Limb (tissue), 2 donors: ENCODE measurements around the gene PCDHA9.
"Not testable (repeated sequence)": the region's sequence is repeated elsewhere in the genome, so short reads cannot be mapped to it uniquely, and the experiment has no call there.

ENCODE experiments used
- DNase-seq, 2 donors: peaks; one replicate each; pipeline ENCODE4 v3.0.0-alpha.2; 2016; ENCODE audit errors: extremely low spot score in 2 of 2

PCDHA9 gene, protein sequence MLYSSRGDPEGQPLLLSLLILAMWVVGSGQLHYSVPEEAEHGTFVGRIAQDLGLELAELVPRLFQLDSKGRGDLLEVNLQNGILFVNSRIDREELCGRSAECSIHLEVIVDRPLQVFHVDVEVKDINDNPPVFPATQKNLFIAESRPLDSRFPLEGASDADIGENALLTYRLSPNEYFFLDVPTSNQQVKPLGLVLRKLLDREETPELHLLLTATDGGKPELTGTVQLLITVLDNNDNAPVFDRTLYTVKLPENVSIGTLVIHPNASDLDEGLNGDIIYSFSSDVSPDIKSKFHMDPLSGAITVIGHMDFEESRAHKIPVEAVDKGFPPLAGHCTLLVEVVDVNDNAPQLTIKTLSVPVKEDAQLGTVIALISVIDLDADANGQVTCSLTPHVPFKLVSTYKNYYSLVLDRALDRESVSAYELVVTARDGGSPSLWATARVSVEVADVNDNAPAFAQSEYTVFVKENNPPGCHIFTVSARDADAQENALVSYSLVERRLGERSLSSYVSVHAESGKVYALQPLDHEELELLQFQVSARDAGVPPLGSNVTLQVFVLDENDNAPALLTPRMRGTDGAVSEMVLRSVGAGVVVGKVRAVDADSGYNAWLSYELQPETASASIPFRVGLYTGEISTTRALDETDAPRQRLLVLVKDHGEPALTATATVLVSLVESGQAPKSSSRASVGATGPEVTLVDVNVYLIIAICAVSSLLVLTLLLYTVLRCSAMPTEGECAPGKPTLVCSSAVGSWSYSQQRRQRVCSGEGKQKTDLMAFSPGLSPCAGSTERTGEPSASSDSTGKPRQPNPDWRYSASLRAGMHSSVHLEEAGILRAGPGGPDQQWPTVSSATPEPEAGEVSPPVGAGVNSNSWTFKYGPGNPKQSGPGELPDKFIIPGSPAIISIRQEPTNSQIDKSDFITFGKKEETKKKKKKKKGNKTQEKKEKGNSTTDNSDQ

DNA sequence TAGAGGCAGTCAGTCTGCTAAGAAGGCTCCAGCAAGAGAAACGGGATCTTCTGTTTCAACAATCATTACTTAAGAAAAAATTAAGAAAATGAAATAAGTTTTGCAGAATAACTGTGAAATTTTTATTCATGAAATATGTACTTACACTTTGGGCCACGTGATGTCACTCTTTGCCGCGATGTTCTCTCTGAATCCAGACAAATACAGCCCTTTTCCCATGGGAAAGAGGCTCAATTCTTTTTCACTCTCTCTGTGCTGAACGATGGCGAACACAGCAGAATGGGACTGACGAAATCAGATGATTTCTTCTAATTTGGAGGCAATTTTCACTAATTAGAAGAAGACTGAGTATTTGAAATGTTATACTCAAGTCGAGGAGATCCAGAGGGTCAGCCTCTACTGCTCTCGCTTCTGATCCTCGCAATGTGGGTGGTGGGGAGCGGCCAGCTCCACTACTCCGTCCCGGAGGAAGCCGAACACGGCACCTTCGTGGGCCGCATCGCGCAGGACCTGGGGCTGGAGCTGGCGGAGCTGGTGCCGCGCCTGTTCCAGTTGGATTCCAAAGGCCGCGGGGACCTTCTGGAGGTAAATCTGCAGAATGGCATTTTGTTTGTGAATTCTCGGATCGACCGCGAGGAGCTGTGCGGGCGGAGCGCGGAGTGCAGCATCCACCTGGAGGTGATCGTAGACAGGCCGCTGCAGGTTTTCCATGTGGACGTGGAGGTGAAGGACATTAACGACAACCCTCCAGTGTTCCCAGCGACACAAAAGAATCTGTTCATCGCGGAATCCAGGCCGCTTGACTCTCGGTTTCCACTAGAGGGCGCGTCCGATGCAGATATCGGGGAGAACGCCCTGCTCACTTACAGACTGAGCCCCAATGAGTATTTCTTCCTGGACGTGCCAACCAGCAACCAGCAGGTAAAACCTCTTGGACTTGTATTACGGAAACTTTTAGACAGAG is at the start of gene PCDHA9:
TSS of gene PCDHA9 (plus strand) at position 244 of the 964 bp plus-strand sequence. CDS start at position 358, 114 bp downstream.
- DNase-seq = not testable (repeated sequence)

DNA sequence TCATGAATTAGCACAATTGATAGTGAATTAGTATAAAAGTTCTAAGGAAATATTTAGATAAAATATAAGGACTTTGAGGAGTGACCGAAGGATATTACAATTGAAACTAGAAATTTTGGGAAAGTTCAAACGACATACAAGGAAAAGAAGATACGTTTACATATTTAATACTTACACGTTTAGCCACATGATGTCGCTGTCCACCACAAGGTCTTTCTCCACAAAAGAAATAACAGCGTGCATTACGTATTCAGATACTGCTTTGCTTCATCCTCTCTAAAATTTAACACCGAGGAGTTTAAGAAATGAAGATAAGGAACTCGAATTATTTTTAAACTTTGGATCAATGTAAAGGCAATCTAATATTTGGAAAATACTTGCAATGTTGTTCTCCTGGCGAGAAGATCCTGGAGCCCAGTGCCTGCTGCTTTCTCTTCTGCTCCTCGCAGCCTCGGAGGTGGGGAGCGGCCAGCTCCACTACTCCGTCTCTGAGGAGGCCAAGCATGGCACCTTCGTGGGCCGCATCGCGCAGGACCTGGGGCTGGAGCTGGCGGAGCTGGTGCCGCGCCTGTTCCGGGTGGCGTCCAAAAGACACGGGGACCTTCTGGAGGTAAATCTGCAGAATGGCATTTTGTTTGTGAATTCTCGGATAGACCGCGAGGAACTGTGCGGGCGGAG is 47.2 kb upstream of the PCDHA9 start, which contains the start of gene PCDHA3:
TSS of gene PCDHA3 (plus strand) at position 242 of the 678 bp plus-strand sequence.
- no peak for DNase-seq

DNA sequence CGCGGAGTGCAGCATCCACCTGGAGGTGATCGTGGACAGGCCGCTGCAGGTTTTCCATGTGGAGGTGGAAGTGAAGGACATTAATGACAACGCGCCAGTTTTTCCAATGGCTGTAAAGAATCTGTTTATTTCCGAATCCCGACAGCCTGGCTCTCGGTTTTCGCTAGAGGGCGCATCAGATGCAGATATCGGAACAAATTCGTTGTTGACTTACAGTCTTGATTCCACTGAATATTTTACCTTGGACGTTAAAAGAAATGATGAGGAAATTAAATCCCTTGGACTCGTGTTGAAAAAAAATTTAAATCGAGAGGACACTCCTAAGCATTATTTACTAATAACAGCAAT is 46.7 kb upstream of the PCDHA9 start:
- DNase-seq = no peak

DNA sequence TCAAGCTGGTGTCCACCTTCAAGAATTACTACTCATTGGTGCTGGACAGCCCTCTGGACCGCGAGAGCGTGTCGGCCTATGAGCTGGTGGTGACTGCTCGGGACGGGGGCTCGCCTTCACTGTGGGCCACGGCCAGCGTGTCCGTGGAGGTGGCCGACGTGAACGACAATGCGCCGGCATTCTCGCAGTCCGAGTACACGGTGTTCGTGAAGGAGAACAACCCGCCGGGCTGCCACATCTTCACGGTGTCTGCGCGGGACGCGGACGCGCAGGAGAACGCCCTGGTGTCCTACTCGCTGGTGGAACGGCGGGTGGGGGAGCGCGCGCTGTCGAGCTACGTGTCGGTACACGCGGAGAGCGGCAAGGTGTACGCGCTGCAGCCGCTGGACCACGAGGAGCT is 45.8 kb upstream of the PCDHA9 start:
- DNase-seq = not testable (repeated sequence)

DNA sequence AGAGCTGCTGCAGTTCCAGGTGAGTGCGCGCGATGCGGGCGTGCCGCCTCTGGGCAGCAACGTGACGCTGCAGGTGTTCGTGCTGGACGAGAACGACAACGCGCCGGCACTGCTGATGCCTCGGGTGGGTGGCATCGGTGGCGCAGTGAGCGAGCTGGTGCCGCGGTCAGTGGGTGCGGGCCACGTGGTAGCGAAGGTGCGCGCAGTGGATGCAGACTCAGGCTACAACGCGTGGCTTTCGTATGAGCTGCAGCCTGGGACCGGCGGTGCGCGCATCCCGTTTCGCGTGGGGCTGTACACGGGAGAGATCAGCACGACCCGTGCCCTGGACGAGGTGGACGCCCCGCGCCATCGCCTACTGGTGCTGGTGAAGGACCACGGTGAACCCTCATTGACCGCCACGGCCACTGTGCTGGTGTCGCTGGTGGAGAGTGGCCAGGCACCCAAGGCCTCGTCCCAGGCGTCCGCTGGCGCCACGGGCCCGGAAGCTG is 45.4 kb upstream of the PCDHA9 start:
- no peak for DNase-seq

DNA sequence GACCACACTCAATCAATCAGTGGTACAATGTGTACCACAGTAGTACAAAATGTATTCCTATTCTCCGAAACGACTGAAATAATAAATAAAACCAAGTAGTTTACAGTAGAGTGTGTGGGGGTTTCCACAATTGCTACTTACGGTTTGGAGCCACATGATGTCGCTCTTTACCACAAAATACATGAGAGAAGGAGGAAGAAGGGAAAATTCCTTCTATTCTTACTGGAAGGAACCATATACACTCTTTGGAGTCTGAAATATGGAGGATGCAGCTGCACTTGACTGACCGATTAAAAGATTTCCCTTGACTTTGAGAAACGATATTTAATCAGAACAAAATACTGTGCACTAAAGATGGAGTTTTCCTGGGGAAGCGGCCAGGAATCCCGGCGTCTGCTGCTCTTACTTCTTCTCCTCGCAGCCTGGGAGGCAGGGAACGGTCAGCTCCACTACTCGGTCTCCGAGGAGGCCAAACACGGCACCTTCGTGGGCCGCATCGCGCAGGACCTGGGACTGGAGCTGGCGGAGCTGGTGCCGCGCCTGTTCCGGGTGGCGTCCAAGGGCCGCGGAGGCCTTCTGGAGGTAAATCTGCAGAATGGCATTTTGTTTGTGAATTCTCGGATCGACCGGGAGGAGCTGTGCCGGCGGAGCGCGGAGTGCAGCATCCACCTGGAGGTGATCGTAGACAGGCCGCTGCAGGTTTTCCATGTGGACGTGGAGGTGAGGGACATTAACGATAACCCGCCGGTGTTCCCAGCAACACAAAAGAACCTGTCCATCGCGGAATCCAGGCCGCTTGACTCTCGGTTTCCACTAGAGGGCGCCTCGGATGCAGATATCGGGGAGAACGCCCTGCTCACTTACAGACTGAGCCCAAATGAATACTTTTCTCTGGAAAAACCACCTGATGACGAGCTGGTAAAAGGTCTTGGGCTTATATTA is 41.1 kb upstream of the PCDHA9 start, which contains the start of gene PCDHA4:
TSS of gene PCDHA4 (plus strand) at position 235 of the 942 bp plus-strand sequence.
- DNase-seq = no peak

DNA sequence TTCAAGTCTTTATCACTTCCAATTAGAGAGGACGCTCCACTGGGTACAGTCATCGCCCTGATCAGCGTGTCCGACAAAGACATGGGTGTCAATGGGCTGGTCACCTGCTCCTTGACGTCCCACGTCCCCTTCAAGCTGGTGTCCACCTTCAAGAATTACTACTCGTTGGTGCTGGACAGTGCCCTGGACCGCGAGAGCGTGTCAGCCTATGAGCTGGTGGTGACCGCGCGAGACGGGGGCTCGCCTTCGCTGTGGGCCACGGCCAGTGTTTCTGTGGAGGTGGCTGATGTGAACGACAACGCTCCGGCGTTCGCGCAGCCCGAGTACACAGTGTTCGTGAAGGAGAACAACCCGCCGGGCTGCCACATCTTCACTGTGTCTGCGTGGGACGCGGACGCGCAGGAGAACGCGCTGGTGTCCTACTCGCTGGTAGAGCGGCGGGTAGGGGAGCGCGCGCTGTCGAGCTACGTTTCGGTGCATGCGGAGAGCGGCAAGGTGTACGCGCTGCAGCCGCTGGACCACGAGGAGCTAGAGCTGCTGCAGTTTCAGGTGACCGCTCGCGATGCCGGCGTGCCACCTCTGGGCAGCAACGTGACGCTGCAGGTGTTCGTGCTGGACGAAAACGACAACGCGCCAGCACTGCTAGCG is 39.8 kb upstream of the PCDHA9 start:
- not testable (repeated sequence) for DNase-seq

DNA sequence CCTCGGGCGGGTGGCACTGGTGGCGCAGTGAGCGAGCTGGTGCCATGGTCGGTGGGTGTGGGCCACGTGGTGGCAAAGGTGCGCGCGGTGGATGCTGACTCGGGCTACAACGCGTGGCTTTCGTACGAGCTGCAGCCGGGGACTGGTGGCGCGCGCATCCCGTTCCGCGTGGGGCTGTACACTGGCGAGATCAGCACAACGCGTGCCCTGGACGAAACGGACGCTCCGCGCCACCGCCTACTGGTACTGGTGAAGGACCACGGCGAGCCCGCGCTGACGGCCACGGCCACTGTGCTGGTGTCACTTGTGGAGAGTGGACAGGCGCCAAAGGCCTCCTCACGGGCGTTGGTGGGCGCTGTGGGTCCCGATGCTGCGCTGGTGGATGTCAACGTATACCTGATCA is 39.3 kb upstream of the PCDHA9 start:
- DNase-seq = no peak

DNA sequence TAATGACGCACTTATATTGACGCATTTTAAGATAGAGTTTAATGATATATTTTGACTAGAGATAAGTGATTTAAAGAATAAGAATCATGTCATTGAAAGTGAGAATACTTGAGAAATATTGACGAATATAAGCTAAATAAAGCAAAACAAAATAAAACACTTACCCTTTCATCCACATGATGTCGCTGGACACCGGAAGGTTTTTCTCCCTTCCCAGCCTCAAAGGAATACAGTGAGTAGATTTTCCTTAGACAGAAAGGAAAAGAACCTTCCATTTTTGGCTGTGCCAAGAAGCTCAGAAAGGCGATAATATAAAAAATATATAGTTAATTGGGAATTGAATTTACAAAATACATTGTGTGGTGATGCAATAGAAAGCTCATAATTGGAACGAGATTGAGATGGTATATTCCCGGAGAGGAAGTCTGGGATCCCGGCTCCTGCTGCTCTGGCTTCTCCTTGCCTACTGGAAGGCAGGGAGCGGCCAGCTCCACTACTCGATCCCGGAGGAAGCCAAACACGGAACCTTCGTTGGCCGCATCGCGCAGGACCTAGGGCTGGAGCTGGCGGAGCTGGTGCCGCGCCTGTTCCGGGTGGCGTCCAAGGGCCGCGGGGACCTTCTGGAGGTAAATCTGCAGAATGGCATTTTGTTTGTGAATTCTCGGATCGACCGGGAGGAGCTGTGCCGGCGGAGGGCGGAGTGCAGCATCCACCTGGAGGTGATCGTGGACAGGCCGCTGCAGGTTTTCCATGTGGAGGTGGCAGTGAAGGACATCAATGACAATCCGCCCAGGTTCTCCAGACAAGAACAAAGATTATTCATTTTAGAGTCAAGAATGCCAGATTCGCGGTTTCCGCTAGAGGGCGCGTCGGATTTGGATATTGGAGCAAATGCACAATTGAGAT is 26.6 kb upstream of the PCDHA9 start, which contains the start of gene PCDHA5:
TSS of gene PCDHA5 (plus strand) at position 239 of the 906 bp plus-strand sequence.
- no peak for DNase-seq

DNA sequence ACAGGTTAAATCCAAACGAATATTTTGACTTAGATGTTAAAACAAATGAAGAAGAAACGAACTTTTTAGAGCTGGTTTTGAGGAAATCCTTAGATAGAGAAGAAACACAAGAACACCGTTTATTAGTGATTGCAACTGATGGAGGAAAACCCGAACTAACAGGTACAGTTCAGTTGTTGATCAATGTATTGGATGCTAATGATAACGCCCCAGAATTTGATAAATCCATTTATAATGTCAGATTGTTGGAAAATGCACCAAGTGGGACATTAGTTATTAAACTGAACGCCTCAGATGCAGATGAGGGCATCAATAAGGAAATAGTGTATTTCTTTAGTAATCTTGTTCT is 25.9 kb upstream of the PCDHA9 start:
- no peak for DNase-seq

DNA sequence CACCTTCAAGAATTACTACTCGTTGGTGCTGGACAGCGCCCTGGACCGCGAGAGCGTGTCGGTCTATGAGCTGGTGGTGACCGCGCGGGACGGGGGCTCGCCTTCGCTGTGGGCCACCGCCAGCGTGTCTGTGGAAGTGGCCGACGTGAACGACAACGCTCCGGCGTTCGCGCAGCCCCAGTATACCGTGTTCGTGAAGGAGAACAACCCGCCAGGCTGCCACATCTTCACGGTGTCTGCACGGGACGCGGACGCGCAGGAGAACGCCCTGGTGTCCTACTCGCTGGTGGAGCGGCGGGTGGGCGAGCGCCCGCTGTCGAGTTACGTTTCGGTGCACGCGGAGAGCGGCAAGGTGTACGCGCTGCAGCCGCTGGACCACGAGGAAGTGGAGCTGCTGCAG is 25.2 kb upstream of the PCDHA9 start:
- DNase-seq = not testable (repeated sequence)

DNA sequence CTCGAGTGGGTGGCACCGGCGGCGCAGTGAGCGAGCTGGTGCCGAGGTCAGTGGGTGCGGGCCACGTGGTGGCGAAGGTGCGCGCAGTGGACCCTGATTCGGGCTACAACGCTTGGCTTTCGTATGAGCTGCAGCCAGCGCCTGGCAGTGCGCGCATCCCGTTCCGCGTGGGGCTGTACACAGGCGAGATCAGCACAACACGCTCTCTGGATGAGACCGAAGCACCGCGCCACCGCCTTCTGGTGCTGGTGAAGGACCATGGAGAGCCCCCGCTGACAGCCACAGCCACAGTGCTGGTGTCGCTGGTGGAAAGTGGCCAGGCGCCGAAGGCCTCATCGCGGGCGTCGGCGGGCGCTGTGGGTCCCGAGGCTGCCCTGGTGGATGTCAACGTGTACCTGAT is 24.7 kb upstream of the PCDHA9 start:
- no peak for DNase-seq

DNA sequence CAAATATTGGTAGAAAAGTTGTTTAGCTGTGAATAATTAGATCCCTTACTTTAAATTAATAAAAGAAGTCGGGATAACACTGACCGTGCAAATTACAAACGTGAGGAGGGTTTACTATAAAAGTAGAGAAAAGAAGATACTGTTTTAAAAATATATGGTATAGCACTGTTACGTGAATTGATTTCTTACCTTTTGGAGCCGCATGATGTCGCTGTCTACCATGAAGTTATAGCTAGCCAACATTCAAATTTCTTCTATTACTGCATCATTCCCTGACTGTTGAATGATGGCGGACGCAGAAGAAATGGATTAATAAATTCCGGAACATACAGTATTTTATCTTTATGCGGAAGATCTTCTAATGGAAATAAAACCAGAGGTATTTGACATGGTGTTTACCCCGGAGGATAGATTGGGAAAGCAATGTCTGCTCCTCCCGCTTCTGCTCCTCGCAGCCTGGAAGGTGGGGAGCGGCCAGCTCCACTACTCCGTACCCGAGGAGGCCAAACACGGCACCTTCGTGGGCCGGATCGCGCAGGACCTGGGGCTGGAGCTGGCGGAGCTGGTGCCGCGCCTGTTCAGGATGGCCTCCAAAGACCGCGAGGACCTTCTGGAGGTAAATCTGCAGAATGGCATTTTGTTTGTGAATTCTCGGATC is 20.3 kb upstream of the PCDHA9 start, which contains the start of gene PCDHA6:
TSS of gene PCDHA6 (plus strand) at position 257 of the 658 bp plus-strand sequence. CDS start at position 389, 132 bp downstream.
- DNase-seq = no peak

DNA sequence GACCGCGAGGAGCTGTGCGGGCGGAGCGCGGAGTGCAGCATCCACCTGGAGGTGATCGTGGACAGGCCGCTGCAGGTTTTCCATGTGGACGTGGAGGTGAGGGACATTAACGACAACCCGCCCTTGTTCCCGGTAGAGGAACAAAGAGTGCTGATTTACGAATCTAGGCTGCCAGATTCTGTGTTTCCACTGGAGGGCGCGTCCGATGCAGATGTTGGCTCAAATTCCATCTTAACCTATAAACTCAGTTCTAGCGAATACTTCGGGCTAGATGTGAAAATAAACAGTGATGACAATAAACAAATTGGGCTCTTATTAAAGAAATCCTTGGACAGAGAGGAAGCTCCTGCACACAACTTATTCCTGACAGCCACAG is 19.8 kb upstream of the PCDHA9 start:
- no peak for DNase-seq

DNA sequence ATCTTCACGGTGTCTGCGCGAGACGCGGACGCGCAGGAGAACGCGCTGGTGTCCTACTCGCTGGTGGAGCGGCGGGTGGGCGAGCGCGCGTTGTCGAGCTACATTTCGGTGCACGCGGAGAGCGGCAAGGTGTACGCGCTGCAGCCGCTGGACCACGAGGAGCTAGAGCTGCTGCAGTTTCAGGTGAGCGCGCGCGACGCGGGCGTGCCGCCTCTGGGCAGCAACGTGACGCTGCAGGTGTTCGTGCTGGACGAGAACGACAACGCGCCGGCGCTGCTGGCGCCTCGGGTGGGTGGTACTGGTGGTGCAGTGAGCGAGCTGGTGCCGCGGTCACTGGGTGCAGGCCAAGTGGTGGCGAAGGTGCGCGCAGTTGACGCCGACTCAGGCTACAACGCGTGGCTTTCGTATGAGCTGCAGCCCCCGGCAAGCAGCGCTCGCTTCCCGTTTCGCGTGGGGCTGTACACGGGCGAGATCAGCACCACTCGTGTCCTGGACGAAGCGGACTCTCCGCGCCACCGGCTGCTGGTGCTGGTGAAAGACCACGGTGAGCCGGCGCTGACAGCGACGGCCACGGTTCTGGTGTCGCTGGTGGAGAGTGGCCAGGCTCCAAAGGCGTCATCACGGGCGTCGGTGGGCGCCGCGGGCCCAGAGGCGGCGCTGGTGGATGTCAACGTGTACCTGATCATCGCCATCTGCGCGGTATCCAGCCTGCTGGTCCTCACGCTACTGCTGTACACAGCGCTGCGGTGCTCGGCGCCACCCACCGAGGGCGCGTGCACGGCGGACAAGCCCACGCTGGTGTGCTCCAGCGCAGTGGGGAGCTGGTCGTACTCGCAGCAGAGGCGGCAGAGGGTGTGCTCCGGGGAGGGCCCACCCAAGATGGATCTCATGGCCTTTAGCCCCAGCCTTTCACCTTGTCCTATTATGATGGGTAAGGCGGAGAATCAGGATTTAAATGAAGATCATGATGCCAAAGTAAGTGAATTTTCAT is 18.4 kb upstream of the PCDHA9 start:
- not testable (repeated sequence) for DNase-seq

DNA sequence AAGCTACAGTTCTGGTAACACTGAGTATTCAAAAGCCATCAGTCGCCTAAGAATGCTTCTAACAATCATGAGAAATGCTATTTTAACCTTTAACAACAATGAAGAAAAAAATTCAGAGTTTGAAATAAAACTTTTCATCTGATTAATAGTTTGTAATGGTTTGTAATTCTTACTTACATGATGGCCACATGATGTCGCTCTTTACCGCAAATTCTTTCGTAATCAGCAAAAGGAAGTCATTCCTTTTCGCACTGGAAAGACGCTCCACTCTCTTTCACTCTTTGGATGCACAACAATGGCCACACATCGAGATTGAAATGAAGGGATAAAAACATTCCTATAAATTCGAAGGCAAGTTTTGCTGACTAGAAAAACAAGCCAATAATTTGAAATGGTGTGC is 14.2 kb upstream of the PCDHA9 start, which contains the start of gene PCDHA7:
TSS of gene PCDHA7 (plus strand) at position 277 of the 400 bp plus-strand sequence. CDS start at position 392, 115 bp downstream.
- no peak for DNase-seq
